ENCODE results near the gene OR2AG2.

DNA sequence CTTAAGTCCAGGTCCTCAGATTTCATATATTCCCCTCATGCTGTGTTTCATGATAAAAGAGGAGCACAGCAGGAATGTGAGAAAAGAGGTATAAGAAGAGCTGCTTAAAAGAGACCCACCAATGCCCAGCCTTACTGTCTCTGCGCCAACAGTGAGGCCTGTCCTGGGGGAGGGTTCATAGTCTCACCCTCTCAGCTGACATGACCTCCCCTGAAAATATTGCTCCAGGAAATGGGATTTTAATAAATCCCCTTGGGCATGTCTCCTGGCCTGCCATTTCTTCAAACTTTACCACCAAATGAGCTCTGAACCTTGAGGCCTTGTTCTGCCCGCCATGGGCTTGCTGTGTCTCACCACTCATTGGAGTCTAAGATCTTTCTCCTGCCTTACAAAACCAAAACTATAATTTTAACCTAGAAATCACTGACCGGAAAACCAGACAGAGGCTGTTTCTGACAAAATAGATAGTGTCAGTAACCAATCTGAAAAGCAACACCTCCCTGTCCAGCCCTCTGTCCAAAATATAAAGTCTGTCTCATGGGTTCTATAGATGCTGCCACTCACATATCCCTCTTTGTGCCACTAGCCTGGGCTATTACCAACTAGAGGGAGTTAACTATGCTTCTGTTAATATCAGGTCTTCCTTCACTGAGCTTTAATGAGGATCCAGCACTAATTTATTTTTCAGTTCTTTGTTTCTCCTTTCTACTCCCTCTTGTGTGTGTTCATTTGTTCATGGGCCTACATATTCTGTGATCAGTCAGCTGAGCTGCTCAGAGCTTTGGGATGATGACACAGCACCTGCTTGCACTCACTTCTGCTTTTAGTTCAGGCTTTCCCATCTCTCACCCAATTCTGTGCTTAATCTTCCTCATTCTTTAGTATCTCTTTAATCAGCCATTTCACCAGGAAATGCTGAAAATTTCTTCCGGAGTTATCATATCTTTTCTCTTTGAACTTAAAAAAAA is at the start of gene OR2AG2:
- TF ChIP-seq, protein P1, sequence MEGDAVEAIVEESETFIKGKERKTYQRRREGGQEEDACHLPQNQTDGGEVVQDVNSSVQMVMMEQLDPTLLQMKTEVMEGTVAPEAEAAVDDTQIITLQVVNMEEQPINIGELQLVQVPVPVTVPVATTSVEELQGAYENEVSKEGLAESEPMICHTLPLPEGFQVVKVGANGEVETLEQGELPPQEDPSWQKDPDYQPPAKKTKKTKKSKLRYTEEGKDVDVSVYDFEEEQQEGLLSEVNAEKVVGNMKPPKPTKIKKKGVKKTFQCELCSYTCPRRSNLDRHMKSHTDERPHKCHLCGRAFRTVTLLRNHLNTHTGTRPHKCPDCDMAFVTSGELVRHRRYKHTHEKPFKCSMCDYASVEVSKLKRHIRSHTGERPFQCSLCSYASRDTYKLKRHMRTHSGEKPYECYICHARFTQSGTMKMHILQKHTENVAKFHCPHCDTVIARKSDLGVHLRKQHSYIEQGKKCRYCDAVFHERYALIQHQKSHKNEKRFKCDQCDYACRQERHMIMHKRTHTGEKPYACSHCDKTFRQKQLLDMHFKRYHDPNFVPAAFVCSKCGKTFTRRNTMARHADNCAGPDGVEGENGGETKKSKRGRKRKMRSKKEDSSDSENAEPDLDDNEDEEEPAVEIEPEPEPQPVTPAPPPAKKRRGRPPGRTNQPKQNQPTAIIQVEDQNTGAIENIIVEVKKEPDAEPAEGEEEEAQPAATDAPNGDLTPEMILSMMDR (IDR thresholded peaks at IDR 0.05), result no peak
- TF ChIP-seq SIN3A (IDR thresholded peaks at IDR 0.05; ENCODE audit: borderline replicate concordance, insufficient read depth, low read depth, low read length), result no peak

All from Panc1 (cell line).